WTC11 (cell line): ENCODE results near the gene MYO1H. TPM values are rescaled to one million over a fixed set of nuclear protein-coding genes. Genes with fewer than 3 reads are reported as not detected.

Source experiments
- ATAC-seq: fragments of 200-7000 bp; cut with Tn5 transposase; 2 replicates; pipeline ENCODE4 v1.10.0; 2021; ENCODE audit warnings: mild to moderate bottlenecking, moderate library complexity
- CTCF ChIA-PET: fragments of 300-600 bp; sonication (Branson Sonifier 250); formaldehyde crosslinking; loops from one replicate; lab custom pipeline; 2021; ENCODE audit warnings: antibody characterized with exemption; lab: Charles Lee
- POLR2A ChIA-PET: fragments of 350-600 bp; sonication (Branson Sonifier 250); formaldehyde crosslinking; loops from one replicate; lab custom pipeline; 2021; ENCODE audit warnings: antibody characterized with exemption; lab: Charles Lee
- DNase-seq: peaks from one replicate; pipeline ENCODE4 v3.0.0; 2021; ENCODE audit warnings: low spot score
- H3K27ac Mint-ChIP-seq: 2 replicates; pipeline ENCODE4 v1.8.0; 2021; ENCODE audit warnings: mixed read lengths
- H3K27me3 Mint-ChIP-seq: 2 replicates; pipeline ENCODE4 v1.8.0; 2021; ENCODE audit warnings: low read depth, mild to moderate bottlenecking, moderate library complexity, mixed read lengths
- H3K36me3 Mint-ChIP-seq: 2 replicates; pipeline ENCODE4 v1.8.0; 2021; ENCODE audit warnings: mixed read lengths
- H3K4me1 Mint-ChIP-seq: 2 replicates; pipeline ENCODE4 v1.8.0; 2022; ENCODE audit warnings: mixed read lengths
- H3K4me3 Mint-ChIP-seq: 2 replicates; pipeline ENCODE4 v1.8.0; 2021; ENCODE audit warnings: mild to moderate bottlenecking, moderate library complexity, mixed read lengths
- H3K9me3 Mint-ChIP-seq: 2 replicates; pipeline ENCODE4 v1.8.0; 2021; ENCODE audit warnings: mixed read lengths
- EMX1 ChIP-seq: fragments of 250-450 bp; sonication (Bioruptor Pico); IDR thresholded peaks from 2 replicates; pipeline ENCODE4 v1.8.0; 2021; ENCODE audit warnings: mild to moderate bottlenecking
- ESRRA ChIP-seq: sonication (generic); formaldehyde crosslinking; IDR thresholded peaks from 2 replicates; pipeline ENCODE4 v1.8.1; 2022; ENCODE audit warnings: mild to moderate bottlenecking, missing genetic modification reagents, borderline replicate concordance
- GRHL2 ChIP-seq: fragments of 250-450 bp; sonication (Bioruptor Pico); IDR thresholded peaks from 2 replicates; pipeline ENCODE4 v1.8.0; 2022; ENCODE audit warnings: mild to moderate bottlenecking, moderate library complexity; ENCODE audit not compliant: insufficient replicate concordance, severe bottlenecking
- GTF2I ChIP-seq: fragments of 250-450 bp; sonication (Bioruptor Pico); conservative IDR thresholded peaks from 2 replicates; pipeline ENCODE4 v1.4.0; 2021; ENCODE audit warnings: mild to moderate bottlenecking
- IRF2 ChIP-seq: sonication (generic); formaldehyde crosslinking; IDR thresholded peaks from 2 replicates; pipeline ENCODE4 v1.8.0; 2022; ENCODE audit warnings: low read depth, missing genetic modification reagents, borderline replicate concordance
- MYBL2 ChIP-seq: sonication (generic); formaldehyde crosslinking; IDR thresholded peaks from 2 replicates; pipeline ENCODE4 v1.8.1; 2023; ENCODE audit warnings: mild to moderate bottlenecking, moderate library complexity, missing genetic modification reagents
- NFATC4 ChIP-seq: fragments of 250-450 bp; sonication (Bioruptor Pico); IDR thresholded peaks from 2 replicates; pipeline ENCODE4 v1.9.0; 2021; ENCODE audit warnings: mild to moderate bottlenecking
- NFE2L1 ChIP-seq: sonication (generic); formaldehyde crosslinking; IDR thresholded peaks from 2 replicates; pipeline ENCODE4 v1.8.1; 2023; ENCODE audit warnings: missing genetic modification reagents
- NR1H2 ChIP-seq: sonication (generic); formaldehyde crosslinking; IDR thresholded peaks from 2 replicates; pipeline ENCODE4 v1.9.0; 2021; ENCODE audit warnings: mild to moderate bottlenecking, moderate library complexity, missing genetic modification reagents
- SMAD3 ChIP-seq: sonication (generic); formaldehyde crosslinking; IDR thresholded peaks from 2 replicates; pipeline ENCODE4 v1.8.0; 2022; ENCODE audit warnings: missing genetic modification reagents, mild to moderate bottlenecking, borderline replicate concordance
- TEAD1 ChIP-seq: sonication (generic); formaldehyde crosslinking; IDR thresholded peaks from 2 replicates; pipeline ENCODE4 v1.8.0; 2022; ENCODE audit warnings: mild to moderate bottlenecking, missing genetic modification reagents
- TEAD4 ChIP-seq: sonication (generic); formaldehyde crosslinking; IDR thresholded peaks from 2 replicates; pipeline ENCODE4 v1.8.0; 2022; ENCODE audit warnings: mild to moderate bottlenecking, missing genetic modification reagents
- TP53 ChIP-seq: sonication (generic); formaldehyde crosslinking; IDR thresholded peaks from 2 replicates; pipeline ENCODE4 v1.8.1; 2023; ENCODE audit warnings: mild to moderate bottlenecking, missing genetic modification reagents
- ZBTB21 ChIP-seq: sonication (generic); formaldehyde crosslinking; IDR thresholded peaks from 2 replicates; pipeline ENCODE4 v1.8.1; 2023; ENCODE audit warnings: mild to moderate bottlenecking, missing genetic modification reagents, borderline replicate concordance
- ZNF263 ChIP-seq: sonication (generic); formaldehyde crosslinking; IDR thresholded peaks from 2 replicates; pipeline ENCODE4 v1.8.1; 2022; ENCODE audit warnings: low read depth, mild to moderate bottlenecking, moderate library complexity, missing genetic modification reagents
- ZNF317 ChIP-seq: sonication (generic); formaldehyde crosslinking; IDR thresholded peaks from 2 replicates; pipeline ENCODE4 v1.8.1; 2023; ENCODE audit warnings: low read depth, mild to moderate bottlenecking, moderate library complexity, missing genetic modification reagents, borderline replicate concordance
- ZNF416 ChIP-seq: fragments of 250-450 bp; sonication (Bioruptor Pico); IDR thresholded peaks from 2 replicates; pipeline ENCODE4 v1.9.0; 2021; ENCODE audit warnings: mild to moderate bottlenecking, inconsistent platforms
- total RNA-seq: library from RNA; stranded (reverse); gene quantifications from 3 replicates; pipeline ENCODE4 v1.2.3, GENCODE V29; 2021
- TF ChIP-seq, protein P1 (sequence below): sonication (generic); formaldehyde crosslinking; IDR thresholded peaks from 2 replicates; pipeline ENCODE4 v1.8.1; 2022; ENCODE audit warnings: mild to moderate bottlenecking, moderate library complexity, missing genetic modification reagents
- TF ChIP-seq, protein P2 (sequence below): sonication (generic); formaldehyde crosslinking; conservative IDR thresholded peaks from 2 replicates; pipeline ENCODE4 v1.8.1; 2022; ENCODE audit warnings: mild to moderate bottlenecking, missing genetic modification reagents
- TF ChIP-seq, protein P3 (sequence below): sonication (generic); formaldehyde crosslinking; IDR thresholded peaks from 2 replicates; pipeline ENCODE4 v1.8.1; 2023; ENCODE audit warnings: mild to moderate bottlenecking, missing genetic modification reagents, moderate library complexity
- TF ChIP-seq, protein P4 (sequence below): fragments of 250-450 bp; sonication (Bioruptor Pico); IDR thresholded peaks from 2 replicates; pipeline ENCODE4 v1.8.0; 2021; ENCODE audit warnings: mild to moderate bottlenecking
- TF ChIP-seq, protein P5 (sequence below): fragments of 250-450 bp; sonication (Bioruptor Pico); IDR thresholded peaks from 2 replicates; pipeline ENCODE4 v1.9.0; 2021; ENCODE audit warnings: mild to moderate bottlenecking

MYO1H gene
- total RNA-seq, 1 experiment from 2014 or later: 0.44 TPM

DNA sequence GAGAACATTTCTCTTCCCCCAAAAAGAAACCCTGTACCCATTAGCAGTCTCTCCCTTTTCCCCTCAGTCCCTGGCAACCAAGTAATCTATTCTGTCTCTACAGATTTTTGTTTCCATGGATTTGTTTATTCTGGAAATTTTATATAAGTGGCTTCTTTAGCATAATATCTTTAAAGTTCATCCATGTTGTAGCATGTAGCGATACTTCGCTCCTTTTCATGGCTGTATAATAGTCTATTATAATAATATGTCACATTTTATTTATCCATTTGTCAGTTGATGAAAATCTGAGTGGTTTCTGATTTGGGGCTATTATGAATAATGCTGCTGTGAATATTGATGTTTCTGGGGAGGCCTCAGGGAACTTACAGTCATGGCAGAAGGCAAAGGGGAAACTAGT is 12.8 kb upstream of the MYO1H start (continued):
- TF ChIP-seq TEAD1 (no peak), GRHL2 (no peak), ZNF263 (CRISPR knock-in tag) (no peak), NFATC4 (no peak), SMAD3 (CRISPR knock-in tag) (no peak), ESRRA (no peak), ZBTB21 (no peak), NR1H2 (CRISPR knock-in tag) (no peak), MYBL2 (no peak), TEAD4 (CRISPR knock-in tag) (no peak), ZNF317 (CRISPR knock-in tag) (no peak)
- TF ChIP-seq, protein P1, sequence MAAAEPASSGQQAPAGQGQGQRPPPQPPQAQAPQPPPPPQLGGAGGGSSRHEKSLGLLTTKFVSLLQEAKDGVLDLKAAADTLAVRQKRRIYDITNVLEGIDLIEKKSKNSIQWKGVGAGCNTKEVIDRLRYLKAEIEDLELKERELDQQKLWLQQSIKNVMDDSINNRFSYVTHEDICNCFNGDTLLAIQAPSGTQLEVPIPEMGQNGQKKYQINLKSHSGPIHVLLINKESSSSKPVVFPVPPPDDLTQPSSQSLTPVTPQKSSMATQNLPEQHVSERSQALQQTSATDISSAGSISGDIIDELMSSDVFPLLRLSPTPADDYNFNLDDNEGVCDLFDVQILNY: no peak
- TF ChIP-seq, protein P2, sequence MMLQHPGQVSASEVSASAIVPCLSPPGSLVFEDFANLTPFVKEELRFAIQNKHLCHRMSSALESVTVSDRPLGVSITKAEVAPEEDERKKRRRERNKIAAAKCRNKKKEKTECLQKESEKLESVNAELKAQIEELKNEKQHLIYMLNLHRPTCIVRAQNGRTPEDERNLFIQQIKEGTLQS (CRISPR knock-in tag): no peak

DNA sequence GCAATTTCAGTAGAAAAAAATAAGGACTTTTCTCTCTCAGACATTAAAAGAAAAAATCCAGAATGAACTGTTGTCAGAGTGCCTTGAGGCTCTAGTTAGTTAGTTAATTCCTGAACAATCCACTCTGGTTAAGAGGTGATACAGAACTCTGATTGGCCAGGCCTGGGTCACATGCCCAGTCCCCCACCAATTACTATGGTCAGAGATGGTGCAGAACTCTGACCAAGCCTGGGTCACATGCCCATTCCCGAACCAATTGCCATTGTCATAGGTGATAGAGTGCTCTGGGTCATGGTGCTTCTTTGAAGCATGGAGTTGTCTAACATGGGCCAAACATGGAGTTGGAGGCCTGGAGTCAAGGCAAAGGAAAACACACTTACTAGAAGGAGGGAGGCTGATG is 11.1 kb upstream of the MYO1H start:
- Mint-ChIP-seq H3K36me3 (no peaks in the 10 kb centered on the region), H3K27me3 (no peaks in the 10 kb centered on the region; the same call in none of the 2 replicates), H3K4me3 (no peak overlapping the region), H3K9me3 (peaks cover 24% of the 10 kb centered on the region), H3K27ac (no peak overlapping the region), H3K4me1 (peaks cover 2% of the 10 kb centered on the region; the same call in 1 of the 2 replicates)
- ChIA-PET CTCF (no interaction called here), POLR2A (no interaction called here)
- no peak for ATAC-seq
- TF ChIP-seq, protein P1: no peak
- TF ChIP-seq, protein P3, sequence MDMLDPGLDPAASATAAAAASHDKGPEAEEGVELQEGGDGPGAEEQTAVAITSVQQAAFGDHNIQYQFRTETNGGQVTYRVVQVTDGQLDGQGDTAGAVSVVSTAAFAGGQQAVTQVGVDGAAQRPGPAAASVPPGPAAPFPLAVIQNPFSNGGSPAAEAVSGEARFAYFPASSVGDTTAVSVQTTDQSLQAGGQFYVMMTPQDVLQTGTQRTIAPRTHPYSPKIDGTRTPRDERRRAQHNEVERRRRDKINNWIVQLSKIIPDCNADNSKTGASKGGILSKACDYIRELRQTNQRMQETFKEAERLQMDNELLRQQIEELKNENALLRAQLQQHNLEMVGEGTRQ (CRISPR knock-in tag): peak; percentile 58
- no peak for DNase-seq

DNA sequence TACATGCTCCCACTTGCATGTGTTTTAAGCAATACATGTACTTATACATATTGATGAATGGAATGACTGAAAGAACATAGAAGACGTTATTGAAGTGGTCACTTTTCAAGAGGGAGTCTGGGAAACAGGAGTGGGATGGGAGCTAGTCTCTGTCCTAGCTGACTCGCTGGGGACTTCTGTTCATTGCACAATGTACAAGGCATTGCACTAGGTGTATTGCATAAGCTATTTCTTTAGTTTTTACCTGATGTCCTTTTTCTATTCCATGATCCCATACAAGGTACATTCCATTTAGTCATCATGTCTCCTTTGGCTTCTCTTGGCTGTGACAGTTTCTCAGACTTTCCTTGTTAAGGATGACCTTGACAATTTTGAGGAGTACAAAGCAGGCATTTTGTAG is 4.0 kb upstream of the MYO1H start:
- POLR2A ChIA-PET: no interaction called here
- no peaks in the 10 kb centered on the region for H3K27me3 Mint-ChIP-seq
- H3K4me1 Mint-ChIP-seq: no peaks in the 10 kb centered on the region
- peaks cover 17% of the 10 kb centered on the region for H3K9me3 Mint-ChIP-seq
- H3K27ac Mint-ChIP-seq: no peak overlapping the region
- H3K4me3 Mint-ChIP-seq: no peak overlapping the region
- CTCF ChIA-PET: interaction anchor here (1.5 kb wide), 1 partner anchor 50 kb away, joined by 3 read pairs; no protein-coding TSS in a partner anchor
- no peaks in the 10 kb centered on the region for H3K36me3 Mint-ChIP-seq
- TF ChIP-seq, protein P4, sequence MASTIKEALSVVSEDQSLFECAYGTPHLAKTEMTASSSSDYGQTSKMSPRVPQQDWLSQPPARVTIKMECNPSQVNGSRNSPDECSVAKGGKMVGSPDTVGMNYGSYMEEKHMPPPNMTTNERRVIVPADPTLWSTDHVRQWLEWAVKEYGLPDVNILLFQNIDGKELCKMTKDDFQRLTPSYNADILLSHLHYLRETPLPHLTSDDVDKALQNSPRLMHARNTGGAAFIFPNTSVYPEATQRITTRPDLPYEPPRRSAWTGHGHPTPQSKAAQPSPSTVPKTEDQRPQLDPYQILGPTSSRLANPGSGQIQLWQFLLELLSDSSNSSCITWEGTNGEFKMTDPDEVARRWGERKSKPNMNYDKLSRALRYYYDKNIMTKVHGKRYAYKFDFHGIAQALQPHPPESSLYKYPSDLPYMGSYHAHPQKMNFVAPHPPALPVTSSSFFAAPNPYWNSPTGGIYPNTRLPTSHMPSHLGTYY (CRISPR knock-in tag): no peak
- TF ChIP-seq ZNF416 (CRISPR knock-in tag): no peak
- TF ChIP-seq IRF2: no peak
- DNase-seq: no peak
- no peak for ATAC-seq

DNA sequence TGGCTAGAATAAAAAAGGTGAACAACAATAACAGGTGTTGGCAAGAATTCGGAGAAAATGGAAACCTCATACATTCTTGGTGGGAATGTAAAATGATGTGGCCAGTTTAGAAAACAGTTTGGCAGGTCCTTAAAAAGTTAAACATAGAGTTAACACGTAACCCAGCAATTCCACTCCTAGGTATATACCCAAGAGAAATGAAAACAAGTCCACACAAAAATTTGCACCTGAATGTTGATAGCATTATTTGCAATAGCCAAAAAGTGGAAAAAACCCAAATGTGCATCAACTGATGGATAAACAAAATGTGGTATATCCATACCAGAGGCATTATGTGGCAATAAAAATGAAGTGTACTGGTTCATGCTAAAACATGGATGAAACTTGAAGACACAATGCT is 2.3 kb upstream of the MYO1H start:
- H3K27me3 Mint-ChIP-seq: no peaks in the 10 kb centered on the region; the same call in 1 of the 2 replicates
- CTCF ChIA-PET: no interaction called here
- ATAC-seq: no peak
- TF ChIP-seq TP53 (CRISPR knock-in tag): no peak
- TF ChIP-seq NFE2L1 (CRISPR knock-in tag): no peak
- TF ChIP-seq GTF2I (CRISPR knock-in tag): no peak
- TF ChIP-seq, protein P5, sequence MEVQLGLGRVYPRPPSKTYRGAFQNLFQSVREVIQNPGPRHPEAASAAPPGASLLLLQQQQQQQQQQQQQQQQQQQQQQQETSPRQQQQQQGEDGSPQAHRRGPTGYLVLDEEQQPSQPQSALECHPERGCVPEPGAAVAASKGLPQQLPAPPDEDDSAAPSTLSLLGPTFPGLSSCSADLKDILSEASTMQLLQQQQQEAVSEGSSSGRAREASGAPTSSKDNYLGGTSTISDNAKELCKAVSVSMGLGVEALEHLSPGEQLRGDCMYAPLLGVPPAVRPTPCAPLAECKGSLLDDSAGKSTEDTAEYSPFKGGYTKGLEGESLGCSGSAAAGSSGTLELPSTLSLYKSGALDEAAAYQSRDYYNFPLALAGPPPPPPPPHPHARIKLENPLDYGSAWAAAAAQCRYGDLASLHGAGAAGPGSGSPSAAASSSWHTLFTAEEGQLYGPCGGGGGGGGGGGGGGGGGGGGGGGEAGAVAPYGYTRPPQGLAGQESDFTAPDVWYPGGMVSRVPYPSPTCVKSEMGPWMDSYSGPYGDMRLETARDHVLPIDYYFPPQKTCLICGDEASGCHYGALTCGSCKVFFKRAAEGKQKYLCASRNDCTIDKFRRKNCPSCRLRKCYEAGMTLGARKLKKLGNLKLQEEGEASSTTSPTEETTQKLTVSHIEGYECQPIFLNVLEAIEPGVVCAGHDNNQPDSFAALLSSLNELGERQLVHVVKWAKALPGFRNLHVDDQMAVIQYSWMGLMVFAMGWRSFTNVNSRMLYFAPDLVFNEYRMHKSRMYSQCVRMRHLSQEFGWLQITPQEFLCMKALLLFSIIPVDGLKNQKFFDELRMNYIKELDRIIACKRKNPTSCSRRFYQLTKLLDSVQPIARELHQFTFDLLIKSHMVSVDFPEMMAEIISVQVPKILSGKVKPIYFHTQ: no peak
- TF ChIP-seq IRF2: no peak
- TF ChIP-seq EMX1: no peak
- TF ChIP-seq, all 79 proteins: peak for 0
- Mint-ChIP-seq H3K4me1 (no peaks in the 10 kb centered on the region), H3K9me3 (peaks cover 11% of the 10 kb centered on the region), H3K27ac (no peak overlapping the region), H3K4me3 (no peak overlapping the region), H3K36me3 (no peaks in the 10 kb centered on the region)
- no peak for DNase-seq
- POLR2A ChIA-PET: no interaction called here
